ENCODE results near the gene TMEM191C. TPM values are rescaled to one million over a fixed set of nuclear protein-coding genes. Genes with fewer than 3 reads are reported as not detected.
"Not testable (repeated sequence)": the region's sequence is repeated elsewhere in the genome, so short reads cannot be mapped to it uniquely, and the experiment has no call there.

The TMEM191C gene
- total and polyA plus RNA-seq, 11 donors, result 0.14 to 1.7 (median 0.47) TPM; not detected in 1

DNA sequence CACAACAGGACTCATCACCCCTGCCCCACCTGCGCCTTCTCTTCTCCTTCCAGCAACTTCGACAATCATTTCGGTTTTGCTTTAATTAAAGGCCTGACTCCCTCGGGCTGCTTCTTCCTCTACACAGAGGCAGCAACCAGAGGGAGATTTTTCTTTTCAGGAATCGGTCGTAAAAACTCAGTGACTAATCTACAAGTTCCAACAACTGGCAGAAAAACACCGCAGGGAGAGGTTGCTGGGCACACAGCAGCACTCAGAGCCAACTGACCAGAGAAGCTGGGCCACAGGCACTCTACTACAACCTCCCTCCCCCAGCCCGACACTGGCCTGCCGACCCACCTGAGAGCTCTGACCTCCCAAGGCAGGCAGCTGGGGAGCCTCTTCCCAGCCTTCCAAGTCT, 48.0 kb downstream of the TMEM191C start:
- H3K4me1 ChIP-seq; DNase-seq; H3K27ac ChIP-seq; H3K27me3 ChIP-seq; ATAC-seq; H3K36me3 ChIP-seq; H3K4me3 ChIP-seq; H3K9me3 ChIP-seq; intact Hi-C loops (cut with DNase I): not testable (repeated sequence)
- no CpG with 5 or more reads among the region's 9 CpGs for WGBS, 4 donors

DNA sequence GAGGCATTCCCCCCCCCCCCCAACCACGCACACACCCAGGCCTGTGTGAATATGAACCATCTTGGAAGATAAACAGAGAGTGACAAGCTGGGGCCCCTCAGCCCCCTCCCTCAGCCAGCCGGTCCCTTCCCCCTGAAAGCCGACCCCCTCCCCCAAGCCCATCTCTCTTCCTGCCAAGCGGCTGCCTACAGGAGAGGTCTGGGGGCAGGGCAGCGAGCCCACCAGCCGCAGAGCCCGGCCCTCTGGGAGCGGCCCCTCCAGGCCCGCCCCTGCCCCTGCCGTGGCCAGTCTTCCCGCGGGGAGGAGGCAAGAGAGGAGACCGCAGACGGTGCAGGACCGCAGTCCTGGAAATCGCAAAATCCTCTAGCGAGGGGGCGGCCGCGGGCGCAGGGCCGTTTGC, 49.3 kb downstream of the TMEM191C start:
- DNase-seq; H3K27ac ChIP-seq; ATAC-seq; H3K27me3 ChIP-seq; H3K4me1 ChIP-seq; H3K36me3 ChIP-seq; H3K9me3 ChIP-seq; intact Hi-C loops (cut with DNase I): not testable (repeated sequence)
- peak overlapping the region in 1 of 12 donors; percentile 39 for H3K4me3 ChIP-seq
- no CpG with 5 or more reads among the region's 22 CpGs for WGBS, 4 donors

DNA sequence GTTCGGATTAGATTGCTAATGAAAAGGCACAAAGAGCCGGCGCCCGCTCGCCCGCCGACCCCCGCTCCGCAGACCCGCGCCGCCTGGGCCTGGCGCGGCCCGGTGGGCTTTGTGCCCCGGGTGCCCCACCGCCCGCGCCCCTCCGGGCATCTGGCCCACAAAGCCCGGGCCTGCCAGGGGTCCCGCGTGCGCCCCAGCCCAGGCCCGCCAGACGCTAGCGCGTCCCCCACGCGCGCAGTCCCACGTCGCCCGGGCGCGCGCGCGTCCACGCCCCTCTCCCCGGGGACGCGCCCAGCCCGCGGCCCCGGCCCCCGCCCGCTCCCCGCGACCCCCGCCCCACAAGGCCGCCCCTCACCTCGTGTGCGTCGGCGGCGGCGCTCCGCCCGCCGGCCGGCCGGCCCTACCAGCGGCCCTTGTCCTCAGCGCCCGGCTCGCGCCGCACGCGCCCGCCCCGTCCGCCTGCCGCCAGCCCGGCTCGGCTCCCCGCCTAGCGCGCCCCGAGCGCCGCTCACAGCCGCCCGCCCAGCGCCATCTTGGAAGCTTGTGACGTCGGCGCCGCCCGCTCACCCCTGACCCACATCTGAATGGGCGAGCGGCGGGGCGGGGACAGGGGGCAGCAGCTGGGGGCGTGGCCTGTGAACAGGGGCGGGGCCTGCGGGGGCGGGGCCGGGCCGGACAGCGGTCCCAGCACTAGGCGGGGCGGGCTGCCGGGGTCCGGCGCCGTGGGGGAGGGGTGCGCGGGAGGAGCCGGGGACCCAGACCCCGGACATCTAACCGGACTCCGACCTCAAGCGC, 50.0 kb downstream of the TMEM191C start:
- H3K27ac ChIP-seq; H3K9me3 ChIP-seq; H3K4me1 ChIP-seq; intact Hi-C loops (cut with DNase I); DNase-seq; H3K36me3 ChIP-seq; H3K27me3 ChIP-seq: not testable (repeated sequence)
- no CpG with 5 or more reads among the region's 115 CpGs for WGBS, 4 donors
- peak overlapping the region in 1 of 12 donors; percentile 39 for H3K4me3 ChIP-seq
- ATAC-seq, result peak; percentile 87 to 95 (median 91)

Other genes starting within 250 kb of the TMEM191C start
- under 1 TPM in 5 of 9 donors, not detected in 4; 0.05 to 0.38 (median 0.12) TPM for gene RIMBP3B, start 83.6 kb upstream of the TMEM191C start, total RNA-seq
- gene RIMBP3B, start 83.6 kb upstream of the TMEM191C start, polyA plus RNA-seq, result under 1 TPM in 1 of 2 donors, not detected in 1; 0.06 TPM
- 1 to 10 TPM; 1.1 to 2.8 (median 2.0) TPM for gene HIC2, start 50.0 kb upstream of the TMEM191C start, total RNA-seq
- 1 to 10 TPM; 1.4 to 1.6 TPM for gene HIC2, start 50.0 kb upstream of the TMEM191C start, polyA plus RNA-seq
- gene RIMBP3C, start 84.1 kb downstream of the TMEM191C start, total RNA-seq, result under 1 TPM in 4 of 9 donors, not detected in 5; 0.08 to 0.37 (median 0.19) TPM
- gene RIMBP3C, start 84.1 kb downstream of the TMEM191C start, polyA plus RNA-seq, result not detected
- gene UBE2L3, start 100.3 kb downstream of the TMEM191C start, total RNA-seq, result 10 to 100 TPM; 42.9 to 73.1 (median 50.3) TPM
- gene UBE2L3, start 100.3 kb downstream of the TMEM191C start, polyA plus RNA-seq, result 10 to 100 TPM; 63.8 to 64.8 TPM
- gene YDJC, start 162.6 kb downstream of the TMEM191C start, total RNA-seq, result 10 to 100 TPM in 2 of 9 donors, 1 to 10 TPM in 7; 3.0 to 19.8 (median 5.4) TPM
- gene YDJC, start 162.6 kb downstream of the TMEM191C start, polyA plus RNA-seq, result 10 to 100 TPM in 1 of 2 donors, 1 to 10 TPM in 1; 8.1 to 17.5 TPM
- gene CCDC116, start 165.4 kb downstream of the TMEM191C start, total RNA-seq, result 1 to 10 TPM in 1 of 9 donors, under 1 TPM in 4, not detected in 4; 0.18 to 1.3 (median 0.26) TPM
- under 1 TPM; 0.19 to 0.27 TPM for gene CCDC116, start 165.4 kb downstream of the TMEM191C start, polyA plus RNA-seq
- 10 to 100 TPM; 14.1 to 54.1 (median 24.5) TPM for gene SDF2L1, start 174.9 kb downstream of the TMEM191C start, total RNA-seq
- gene SDF2L1, start 174.9 kb downstream of the TMEM191C start, polyA plus RNA-seq, result 100 to 1,000 TPM in 1 of 2 donors, 10 to 100 TPM in 1; 22.7 to 226 TPM
- 10 to 100 TPM; 13.5 to 31.0 (median 23.8) TPM for gene PPIL2, start 198.6 kb downstream of the TMEM191C start, total RNA-seq
- gene PPIL2, start 198.6 kb downstream of the TMEM191C start, polyA plus RNA-seq, result 10 to 100 TPM; 23.2 to 25.8 TPM

Data from heart left ventricle (tissue), 16 donors.